ENCODE results near the gene DTX1. TPM values are rescaled to one million over a fixed set of nuclear protein-coding genes. Genes with fewer than 3 reads are reported as not detected.
"Not testable (repeated sequence)": the region's sequence is repeated elsewhere in the genome, so short reads cannot be mapped to it uniquely, and the experiment has no call there.

Gene DTX1
- total RNA-seq, 1 donor from 2014 or later, result 2.9 TPM

DNA sequence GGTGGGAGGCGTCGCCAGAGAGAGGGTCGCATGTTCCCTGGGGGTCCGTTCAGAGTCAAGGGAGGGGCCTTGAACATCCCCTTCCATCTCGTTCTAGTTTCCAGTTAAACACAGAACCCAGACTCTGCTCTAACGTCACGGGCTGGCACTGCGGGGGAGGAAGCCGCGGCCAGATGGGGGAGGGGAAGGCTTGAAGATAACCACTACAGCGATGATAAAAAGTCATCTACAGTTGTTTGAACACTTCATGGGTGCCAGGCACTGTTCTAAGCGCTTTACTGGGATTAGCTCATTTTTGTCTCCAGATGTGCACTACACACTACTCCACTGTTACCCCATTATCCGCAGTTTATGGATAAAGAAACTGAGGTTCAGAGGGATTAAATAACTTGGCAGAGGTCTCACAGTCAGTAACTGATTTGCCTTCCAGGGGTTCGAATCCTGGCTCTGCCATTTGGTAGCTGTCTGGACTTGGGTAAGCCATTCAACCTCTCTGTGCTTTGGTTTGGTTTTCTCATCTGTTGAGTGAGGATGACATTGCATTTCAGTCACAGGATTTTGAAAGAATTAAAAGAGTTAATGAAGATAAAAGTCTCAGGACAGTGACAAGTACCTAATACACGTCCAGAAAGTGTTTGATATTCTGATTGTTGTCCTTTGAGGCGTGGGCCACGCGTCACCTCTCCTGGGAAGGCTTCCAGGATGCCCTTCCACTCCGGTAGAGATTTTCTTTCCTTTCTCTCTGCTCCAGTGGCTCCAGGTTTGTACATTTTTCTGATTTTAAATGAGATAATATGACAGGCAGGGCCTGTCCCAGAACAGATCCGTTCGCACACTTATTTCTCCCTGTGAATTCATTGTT, 79.8 kb downstream of the DTX1 start:
- DNase-seq (ENCODE audit: low spot score), result no peak

DNA sequence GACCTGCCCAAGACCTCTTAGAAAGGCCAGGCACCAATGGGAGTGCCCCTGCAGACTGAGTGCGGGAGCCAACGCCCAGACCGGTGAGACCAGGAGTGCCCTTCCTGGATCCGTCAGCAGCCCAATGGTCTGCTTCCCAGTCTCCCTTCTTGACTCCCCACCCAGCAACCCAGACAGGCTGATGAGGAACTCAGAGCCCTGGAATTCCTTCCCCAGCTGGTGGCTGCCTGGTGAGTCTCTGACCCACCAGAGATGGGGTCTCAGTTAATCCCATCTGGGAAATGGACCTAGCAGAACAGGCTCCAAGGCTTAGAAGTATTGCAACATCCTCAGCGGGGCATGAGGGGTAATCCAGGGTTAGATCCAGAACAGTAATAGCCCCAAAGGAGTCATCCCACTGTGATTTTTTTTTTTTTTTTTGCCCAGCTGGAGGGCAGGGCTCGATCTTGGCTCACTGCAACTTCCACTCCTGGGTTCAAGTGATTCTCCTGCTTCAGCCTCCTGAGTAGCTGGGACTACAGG, 80.5 kb downstream of the DTX1 start:
- no peak for DNase-seq (ENCODE audit: low spot score)

DNA sequence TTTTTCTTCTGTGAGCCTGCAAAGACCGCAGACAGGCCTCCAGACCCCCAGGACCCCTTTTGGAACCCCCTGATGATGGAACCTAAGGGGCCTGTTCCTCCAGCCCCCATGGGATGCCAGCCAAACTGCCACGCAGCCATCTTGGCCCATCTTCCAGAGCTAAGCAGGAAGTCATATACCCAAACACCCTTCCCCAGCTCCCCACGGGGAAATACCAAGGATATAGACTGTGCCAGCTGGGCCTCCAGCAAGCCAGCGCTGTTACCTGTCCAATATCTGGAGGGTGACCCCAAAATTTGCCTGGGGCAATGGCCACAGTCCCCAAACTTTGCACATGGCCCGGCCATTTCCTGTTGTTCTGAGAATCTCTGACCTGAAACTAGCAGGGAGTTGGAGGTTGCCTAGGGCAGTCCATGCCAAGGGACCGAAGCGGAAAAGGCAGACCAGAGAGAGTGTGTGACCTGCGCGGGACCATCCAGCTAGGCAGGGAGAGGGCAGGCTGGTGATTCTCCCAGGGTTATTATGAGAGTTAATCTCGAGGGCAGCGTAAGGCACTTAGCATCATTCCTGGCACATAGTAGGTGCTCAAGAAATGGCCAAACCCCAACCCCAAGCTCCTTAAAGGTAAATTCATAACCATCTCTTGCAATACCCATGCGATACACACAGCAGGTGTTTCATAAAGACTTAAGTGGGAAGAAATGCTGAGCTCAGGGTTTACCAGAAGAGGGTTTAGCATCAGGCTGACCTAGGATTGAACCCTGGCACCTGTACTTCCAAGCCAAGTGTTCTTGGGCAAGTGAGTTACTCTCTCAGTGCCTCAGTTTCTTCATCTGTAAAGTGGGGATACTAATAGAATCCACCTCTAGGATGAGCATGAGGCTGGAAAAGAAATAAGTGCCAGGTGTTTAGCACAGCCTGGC, 81.6 kb downstream of the DTX1 start:
- no peak for DNase-seq (ENCODE audit: low spot score)

DNA sequence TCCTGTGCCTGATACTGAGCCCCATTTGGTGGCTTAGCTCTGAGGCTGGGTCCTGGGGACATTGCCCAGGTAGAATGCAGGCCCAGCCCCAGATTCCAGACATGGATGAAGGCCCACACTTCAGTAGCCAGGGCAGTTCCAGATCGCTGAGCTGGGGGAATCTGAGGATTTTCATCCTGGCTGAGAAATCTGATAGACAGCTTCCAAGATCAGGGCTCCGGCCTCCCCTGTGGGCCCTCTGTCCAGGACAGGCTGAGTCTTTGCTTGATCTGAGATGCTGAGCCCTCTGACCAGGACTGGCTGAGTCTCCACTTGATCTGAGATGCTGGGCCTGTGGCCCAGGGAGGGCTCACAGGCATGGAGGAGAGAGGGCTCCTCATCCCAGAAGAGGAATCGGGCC, 82.3 kb downstream of the DTX1 start:
- no peak for DNase-seq (ENCODE audit: low spot score)

DNA sequence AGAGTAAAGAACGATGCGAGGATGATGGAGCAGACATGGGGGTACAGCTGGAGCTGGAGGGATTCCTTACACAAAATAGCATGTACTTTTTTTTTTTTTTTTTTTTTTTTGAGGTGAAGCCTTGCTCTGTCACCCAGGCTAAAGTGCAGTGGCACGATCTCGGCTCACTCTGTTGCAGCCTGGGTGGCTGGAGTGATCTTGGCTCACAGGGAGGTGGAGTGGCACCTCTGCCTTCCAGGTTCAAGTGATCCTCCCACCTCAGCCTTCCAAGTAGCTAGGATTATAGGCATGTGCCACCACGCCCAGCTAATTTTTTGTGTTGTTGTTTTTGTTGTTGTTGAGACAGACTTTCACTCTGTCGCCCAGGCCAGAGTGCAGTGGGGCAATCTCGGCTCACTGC, 84.2 kb downstream of the DTX1 start:
- no peak for DNase-seq (ENCODE audit: low spot score)

DNA sequence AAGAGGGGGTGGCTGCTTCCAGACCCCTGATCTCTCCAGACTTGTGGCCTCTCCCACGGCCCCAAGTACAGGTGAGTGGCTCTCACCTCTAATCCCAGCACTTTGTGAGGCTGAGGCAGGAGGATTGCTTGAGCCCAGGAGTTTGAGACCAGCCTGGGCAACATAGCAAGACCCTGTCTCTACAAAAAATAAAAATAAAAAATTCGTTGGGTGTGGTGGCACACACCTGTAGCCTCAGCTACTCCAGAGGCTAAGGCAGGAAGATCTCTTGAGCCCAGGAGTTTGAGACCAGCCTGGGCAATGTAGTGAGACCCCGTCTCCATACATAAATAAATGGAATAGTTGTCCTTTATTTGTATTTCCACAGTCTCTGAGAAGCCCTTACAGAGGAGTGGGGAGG, 85.2 kb downstream of the DTX1 start:
- DNase-seq (ENCODE audit: low spot score), result not testable (repeated sequence)

DNA sequence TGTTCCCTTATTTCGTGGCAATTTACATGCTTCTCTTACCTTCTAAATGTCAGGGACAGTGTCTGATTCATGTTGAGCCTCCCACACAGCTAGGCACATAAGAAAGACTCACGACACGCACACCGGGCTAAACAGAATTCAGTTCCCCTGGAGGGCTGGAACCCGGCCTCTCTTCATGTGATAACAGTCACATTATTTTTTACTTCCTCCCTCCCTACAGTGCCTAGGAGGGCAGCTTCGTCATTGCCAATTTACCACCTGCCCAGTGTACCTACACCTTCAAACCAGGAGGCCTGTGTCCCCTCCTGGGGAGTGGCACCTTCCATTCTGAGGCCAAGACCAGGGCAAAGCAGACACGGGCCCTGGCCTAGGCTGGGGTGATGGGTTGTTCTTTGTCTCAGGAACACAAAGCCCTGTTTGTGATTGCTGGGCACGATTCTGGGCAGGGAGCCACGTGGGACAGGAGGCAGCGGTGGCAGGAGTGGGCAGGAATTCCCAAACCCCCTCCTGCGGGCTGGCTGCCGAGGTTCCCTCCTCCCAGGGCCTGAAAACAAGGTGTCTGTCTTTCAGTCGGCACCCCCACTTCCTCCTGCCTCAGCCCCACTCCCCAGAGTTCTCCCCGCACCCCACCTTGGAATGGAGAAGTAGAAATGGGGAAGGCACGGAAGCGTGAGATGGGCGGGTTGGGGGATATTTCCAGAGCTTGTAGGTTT, 85.8 kb downstream of the DTX1 start:
- peak; percentile 31 for DNase-seq (ENCODE audit: low spot score)

DNA sequence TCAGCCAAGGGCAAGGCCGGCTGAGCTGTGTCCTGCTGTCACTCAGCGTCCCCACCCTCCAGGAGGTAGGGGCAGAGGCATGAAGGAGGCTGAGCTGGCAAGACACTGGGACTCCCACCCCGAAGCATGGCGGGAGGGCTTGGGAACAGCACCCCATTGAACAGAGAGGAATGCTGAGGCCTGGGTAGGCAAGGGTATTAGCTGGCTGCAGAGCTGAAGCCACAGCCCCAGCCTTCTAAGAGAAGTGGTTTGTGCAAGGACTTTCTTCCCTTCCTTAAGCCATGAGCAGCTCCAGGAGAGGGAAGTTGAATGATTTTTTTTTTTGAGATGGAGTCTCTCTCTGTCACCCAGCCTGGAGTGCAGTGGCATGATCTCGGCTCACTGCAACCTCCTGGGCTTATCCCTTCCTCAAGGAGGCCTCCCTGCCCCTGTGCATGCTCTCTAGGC, 86.4 kb downstream of the DTX1 start:
- DNase-seq (ENCODE audit: low spot score), result no peak

DNA sequence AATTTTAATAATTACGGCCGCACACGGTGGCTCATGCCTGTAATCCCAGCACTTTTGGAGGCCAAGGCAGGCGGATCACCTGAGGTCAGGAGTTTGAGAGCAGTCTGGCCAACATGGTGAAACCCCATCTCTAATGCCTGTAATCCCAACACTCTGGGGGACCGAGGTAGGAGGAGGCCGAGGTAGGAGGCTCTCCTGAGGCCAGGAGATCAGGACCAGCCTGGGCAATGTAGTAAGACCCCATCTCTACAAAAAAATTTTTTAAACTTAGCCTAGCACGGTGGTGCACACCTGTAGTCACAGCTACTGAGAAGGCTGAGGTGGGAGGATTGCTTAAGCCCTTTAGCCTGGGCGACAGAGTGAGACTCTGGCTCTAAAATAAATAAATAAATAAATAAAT, 87.4 kb downstream of the DTX1 start:
- no peak for DNase-seq (ENCODE audit: low spot score)

DNA sequence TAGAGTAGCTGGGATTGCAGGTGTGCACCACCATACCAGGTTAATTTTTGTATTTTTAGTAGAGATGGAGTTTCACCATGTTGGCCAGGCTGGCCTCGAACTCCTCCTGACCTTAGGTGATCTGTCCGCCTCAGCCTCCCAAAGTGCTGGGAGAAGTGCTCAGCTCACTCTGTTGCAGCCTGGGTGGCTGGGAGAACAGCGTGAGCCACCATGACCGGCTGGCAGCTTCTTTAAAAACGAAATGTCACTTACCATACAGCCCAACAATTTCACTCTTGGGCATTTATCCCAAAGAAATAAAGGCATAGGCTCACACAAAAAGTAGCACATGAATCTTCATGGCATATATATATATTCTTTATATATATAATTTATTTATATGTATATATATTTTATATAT, 88.3 kb downstream of the DTX1 start:
- no peak for DNase-seq (ENCODE audit: low spot score)

DNA sequence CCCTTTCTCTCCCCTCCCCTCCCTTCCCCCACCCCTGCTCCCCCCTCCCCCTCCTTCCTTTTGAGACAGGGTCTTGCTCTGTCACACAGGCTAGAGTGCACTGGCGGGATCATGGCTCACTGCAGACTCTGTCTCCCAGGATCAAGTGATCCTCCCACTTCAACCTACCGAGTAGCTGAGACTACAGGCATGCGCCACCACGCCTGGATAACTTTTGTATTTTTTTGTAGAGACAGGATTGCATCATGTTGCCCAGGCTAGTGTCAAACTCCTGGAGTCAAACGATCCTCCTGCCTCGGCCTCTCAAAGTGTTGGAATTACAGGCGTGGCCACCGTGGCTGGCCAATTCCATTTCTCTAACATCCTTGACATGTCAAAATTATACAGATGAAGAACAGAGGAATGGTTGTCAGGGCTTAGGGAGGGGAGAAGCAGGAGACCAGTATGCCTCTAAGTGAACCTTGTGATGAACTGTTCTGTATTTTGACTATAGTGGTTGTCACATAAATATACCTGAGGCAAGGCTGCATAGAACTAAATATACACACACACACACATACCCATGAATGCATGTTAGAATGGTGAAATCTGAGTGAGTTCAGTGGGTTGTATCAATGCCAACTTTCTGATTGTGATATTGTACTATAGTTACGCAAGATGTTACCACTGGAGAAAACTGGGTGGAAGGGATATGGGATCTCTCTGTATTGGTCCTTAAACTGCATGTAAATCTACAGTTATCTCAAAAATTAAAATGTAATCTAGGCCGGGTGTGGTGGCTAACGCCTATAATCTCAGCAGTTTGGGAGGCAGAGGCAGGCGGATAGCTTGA, 89.4 kb downstream of the DTX1 start:
- no peak for DNase-seq (ENCODE audit: low spot score)

DNA sequence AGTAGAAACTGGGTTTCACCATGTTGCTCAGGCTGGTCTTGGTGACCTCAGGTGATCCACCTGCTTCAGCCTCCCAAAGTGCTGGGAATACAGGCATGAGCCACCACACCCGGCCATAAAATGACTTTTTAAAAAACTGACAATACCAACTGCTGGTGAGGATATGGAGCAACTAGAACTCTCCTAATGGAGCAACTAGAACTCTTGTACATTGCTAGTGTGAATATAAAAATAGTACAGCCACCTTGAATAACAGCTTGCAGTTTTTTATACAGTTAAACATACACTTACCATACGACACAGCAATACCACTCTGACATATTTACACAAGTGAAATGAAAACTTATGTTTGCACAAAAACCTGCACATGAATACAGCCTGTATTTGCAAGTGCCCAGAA, 90.5 kb downstream of the DTX1 start:
- DNase-seq (ENCODE audit: low spot score), result no peak

Other genes starting within 250 kb of the DTX1 start
- gene OAS1, start 149.8 kb upstream of the DTX1 start, total RNA-seq (ENCODE audit: insufficient read depth, low replicate concordance), result 27.9 TPM
- 8.4 TPM for gene OAS3, start 118.3 kb upstream of the DTX1 start, total RNA-seq (ENCODE audit: insufficient read depth, low replicate concordance)
- gene OAS2, start 78.2 kb upstream of the DTX1 start, total RNA-seq (ENCODE audit: insufficient read depth, low replicate concordance), result 4.6 TPM
- 0.24 TPM for gene RASAL1, start 79.0 kb downstream of the DTX1 start, total RNA-seq (ENCODE audit: insufficient read depth, low replicate concordance)
- gene CFAP73, start 93.0 kb downstream of the DTX1 start, total RNA-seq (ENCODE audit: insufficient read depth, low replicate concordance), result not detected
- 27.7 TPM for gene DDX54, start 128.7 kb downstream of the DTX1 start, total RNA-seq (ENCODE audit: insufficient read depth, low replicate concordance)
- 17.3 TPM for gene RITA1, start 129.0 kb downstream of the DTX1 start, total RNA-seq (ENCODE audit: insufficient read depth, low replicate concordance)
- gene TPCN1, start 164.7 kb downstream of the DTX1 start, total RNA-seq (ENCODE audit: insufficient read depth, low replicate concordance), result 9.1 TPM

Data from umbilical cord (tissue), 2 donors.